GM19455 (cell line): ENCODE measurements around the gene NKAIN2.

ENCODE experiments used
- ATAC-seq: cut with Tn5 transposase; IDR thresholded peaks from one replicate; pipeline ENCODE4 v1.9.1; 2021; ENCODE audit not compliant: unreplicated experiment

NKAIN2 gene

DNA sequence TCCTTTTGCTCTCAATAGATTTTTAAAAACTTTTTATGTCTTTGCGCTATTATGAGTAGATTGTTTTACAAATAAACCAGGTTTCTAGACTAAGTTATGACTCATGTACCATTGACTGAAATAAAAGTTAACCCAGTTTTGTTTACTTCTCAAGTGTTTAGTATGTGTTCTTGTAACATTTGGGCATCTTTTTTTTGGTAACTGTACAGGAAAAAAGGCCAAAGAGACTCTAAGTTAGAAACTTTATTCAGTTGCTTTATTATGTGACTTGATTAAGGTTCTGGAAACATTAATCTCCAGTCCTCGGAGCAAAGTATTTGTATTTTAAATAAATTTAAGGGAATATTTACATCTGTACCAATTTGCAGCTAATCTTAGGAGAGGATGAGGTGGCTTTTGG lies 2.9 kb downstream of the NKAIN2 start:
- ATAC-seq, result no peak

DNA sequence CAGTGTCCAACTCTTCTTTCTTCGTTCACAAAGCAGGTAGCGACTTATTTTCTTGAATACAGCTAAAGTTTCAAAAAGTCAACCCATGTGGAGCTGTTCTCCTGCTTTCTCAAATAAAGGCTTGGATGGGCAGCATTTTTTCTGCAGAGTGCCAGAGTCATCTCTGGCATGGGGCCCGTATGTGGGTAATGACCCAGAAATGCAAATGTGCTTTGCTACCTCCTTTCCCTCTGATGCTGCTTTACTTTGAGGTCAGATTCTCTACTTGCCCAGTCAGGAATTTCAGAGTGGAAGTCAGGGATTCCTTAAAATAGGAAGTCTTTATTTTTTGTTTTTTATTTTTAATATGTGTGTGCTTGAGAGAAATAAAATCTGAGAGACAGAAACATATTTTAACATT lies 4.9 kb downstream of the NKAIN2 start:
- ATAC-seq, result no peak

DNA sequence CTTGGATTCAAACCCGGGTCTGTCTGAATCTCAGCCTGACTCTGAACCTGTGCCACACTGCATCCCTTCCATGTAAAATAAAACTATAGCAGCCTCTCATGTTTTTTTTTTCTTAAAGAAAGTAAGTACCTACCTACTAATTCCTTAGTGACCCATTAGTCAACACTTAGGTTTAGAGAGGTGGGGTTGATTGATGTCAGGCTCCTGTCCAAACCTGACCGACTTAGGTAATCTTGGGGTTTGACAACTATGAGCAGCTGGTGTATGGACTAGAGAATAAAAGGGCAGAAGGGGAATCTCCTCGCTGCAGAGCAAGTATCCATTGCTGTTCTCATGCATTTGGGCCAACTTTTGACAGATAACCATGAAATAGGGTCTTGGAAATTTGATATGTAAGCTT lies 6.5 kb downstream of the NKAIN2 start:
- no peak for ATAC-seq

DNA sequence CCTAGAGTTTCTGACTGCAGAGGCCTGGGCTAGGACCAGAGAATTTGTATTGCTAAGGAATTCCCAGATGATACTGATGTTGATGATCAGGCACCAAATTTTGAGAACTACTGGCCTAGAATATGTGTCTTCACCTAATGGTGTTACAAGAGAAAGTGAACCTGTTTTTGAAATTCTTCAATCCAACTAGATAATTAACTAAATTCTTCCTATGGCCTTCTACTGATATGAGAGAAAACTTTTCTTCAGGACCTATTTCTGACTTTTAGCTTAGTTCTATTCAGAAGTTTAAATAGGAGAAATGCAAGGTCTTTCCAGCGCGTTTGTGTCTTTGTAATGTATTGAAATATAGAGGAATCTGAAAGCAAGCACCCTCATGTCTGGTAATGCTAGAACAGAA lies 7.3 kb downstream of the NKAIN2 start:
- ATAC-seq, result no peak

DNA sequence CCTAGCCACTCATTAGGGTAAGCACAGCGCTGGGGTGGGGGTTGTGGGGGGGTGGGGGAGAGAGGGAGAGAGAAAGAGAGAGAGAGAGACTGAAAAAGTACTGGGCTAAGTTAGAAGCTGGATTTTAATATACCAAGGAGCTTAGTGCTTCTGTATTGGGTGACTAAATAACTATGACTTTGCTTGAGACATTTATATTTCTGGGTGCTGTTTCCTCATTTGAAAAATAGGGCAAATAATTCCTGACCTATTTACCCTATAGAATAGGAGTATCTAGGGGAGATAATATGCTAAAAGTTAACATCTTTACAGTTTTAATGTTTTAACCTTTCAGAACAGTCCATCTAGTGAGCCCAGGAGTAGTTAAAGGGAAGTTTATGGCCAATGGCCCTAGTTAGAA lies 7.7 kb downstream of the NKAIN2 start:
- no peak for ATAC-seq

DNA sequence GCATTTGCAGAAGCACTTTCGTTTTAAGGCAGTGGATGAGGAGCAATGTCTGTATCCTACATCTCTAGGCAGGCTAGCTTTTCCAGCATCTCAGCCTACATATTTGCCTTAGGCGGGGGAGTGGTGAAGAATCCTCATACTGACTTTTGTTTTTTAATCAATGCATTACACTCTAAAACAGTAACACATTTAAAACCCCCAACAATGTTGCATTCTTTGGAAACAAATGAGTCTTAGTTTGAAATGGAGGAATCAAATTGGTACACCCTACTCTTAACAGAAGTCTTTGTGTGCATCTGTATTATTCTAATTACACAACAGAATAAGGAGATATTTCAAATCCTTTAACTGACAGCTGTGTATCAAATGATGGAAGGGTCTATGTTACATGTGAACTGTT lies 9.0 kb downstream of the NKAIN2 start:
- no peak for ATAC-seq

DNA sequence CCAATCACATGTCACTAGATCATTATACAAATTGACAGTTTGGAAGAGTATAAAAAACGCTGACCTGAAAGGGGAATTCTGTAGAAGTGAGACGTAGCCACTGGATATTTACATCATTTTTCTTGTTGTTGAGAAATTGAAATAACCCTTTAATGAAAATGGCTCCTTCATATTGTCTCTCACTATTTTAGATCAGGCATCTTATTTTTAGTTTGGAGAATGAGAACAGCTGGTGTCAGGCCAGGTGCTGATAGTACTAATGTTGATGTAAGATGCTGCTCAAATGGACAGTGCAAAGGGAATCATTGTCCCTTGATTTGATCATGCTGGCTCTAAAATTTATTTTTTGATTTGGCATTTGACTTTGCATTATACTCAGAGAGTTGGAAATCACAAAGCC lies 17.4 kb downstream of the NKAIN2 start:
- ATAC-seq, result no peak

DNA sequence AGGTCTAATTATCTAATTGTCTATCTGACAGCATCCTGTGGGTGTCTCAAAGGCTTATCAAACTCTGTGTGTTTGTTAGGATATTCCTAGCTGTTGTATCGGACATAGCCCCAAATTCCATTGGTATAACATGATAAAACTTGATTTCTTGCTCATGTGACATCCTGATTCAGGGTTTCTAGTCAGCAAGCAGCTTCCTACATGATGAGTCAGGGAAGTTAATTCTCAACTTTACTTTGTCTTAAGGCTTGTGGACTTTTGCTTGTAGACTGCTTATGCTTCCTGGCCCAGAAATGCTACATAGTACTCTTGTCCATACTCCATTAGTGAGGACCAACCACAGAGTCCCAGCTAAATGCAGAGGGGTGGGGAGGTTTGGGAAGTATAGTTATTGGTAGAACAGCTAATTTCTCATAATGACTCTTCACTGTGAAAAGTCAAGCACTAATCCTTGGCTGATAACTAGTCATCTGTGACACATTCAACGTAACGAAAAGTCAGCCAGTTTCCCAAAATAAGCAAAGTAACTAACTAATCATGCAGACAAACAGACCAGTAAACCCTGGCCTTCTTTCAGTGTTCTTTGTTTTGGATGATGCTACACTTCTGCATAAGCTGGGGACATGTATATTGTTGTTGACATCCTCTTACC lies 25.8 kb downstream of the NKAIN2 start:
- ATAC-seq, result no peak

DNA sequence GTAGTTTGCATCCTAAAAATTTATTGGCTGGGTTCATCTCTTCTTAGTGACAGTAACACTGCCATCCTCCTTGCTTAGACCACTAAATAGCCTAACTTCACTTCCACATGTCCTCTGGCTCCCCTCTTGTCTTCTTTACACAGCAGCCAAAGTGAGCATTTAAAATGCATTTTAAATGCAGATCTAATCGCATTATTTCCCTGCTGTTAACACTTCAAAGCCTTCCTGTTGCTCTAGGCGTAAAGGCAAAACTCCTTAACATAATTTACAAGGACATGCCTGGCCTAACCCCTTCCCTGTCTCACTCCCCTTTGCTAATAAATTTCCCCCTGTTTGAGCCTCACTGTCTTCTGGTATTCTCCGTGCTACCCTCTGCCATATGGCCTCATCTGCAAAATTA lies 26.5 kb downstream of the NKAIN2 start:
- no peak for ATAC-seq

DNA sequence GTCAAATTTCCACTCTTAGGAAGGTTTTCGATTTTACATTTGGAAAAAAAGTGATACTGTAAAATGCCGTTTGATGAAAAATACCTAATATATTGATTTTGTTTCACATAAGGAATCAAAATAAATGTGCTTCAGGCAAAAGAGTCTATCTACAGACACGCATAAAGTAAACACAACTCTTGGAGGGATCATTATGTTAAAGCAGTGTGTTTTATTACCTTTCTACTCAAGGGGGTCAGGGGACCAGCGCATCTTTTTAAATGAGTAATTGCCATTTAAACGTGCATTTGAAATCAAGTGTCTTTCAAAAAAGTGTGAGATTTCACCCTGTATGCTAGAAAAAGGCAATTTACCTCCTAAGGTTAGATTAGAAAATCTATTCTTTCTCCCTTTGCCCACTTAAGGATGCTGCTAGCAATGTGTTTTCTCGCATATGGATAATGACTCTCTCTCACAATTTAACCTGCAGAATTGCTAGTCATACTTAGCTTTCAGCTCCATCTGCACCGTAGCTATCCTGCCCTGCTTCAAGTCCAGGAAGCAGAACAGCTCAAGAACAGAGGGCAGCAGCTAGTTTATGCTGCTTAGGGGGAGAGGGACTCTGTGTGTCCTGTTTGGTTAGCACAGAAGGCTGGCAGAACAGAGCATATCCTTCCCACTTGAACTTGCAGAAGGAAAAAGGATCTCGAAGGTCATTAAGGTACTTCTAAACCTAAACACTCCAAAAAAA lies 35.0 kb downstream of the NKAIN2 start:
- ATAC-seq, result no peak

DNA sequence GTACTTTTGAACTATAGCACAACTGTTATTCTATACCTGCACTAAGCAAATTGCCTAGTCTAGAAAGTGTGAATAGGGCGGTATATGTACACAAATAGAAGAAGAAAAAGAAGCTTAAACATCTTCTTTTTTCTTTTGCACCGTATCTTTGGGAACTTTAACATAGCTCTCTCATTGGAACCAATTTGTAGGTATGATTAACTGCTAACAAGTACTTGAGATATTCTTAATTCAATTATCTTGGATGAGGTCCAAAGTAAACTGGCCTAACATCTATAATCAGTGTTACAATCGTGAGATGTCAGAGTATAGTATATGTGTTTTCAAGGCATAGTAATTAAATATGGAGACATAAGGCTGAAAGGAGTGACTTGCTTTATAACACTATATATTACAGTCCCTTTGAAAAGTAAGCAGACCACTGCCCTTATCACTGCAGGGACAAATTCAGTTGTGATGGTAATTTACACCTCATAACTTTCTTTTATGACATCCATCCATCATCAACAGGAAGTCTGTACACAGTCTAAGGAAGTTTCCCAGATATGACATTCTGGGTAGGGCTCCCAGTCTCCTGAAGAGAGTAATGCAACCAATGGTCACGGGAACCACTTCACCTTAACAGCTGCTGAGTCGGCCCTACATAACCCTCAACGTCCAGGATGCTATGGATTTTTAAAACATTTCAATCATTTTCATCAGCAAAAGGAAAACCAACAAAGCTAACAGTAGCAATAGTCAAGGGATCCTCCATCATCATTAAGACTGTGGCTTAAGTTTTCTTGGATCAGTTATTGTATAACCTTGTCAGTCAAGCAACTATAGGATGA lies 37.6 kb downstream of the NKAIN2 start:
- ATAC-seq, result no peak

DNA sequence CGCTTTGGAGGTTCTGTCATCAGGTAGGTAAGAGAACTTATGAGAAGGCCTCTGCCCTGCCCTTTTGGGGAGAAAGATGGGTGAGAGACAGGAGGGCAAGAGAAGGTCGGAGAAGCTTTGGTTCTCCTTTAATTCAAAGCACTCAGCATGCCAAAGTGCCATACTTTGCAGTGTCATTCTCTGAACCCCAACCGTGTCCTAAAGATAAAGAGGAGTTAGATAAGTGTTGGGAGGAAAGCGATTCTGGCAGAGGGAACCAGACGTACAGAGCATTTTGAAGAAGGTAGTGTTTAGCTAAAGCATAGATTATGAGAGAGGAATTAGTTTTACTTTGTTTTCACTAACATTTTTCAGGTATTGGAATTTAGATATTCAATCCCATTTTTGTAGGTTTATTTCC lies 40.3 kb downstream of the NKAIN2 start:
- ATAC-seq, result no peak

DNA sequence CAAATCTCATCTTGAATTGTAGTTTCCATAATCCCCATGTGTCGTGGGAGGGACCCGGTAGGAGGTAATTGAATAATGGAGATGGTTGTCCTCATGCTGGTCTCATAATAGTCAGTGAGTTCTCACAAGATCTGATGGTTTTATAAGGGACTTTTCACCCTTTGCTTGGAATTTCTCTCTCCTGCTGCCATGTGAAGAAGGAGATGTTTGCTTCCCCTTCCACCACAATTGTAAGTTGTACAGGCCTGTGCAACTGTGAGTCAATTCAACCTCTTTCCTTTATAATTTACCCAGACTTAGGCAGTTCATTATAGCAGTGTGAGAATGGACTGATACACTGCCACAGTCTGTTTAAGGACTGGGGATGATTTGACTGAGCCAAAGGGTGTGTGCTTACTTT lies 44.7 kb downstream of the NKAIN2 start:
- ATAC-seq, result no peak

DNA sequence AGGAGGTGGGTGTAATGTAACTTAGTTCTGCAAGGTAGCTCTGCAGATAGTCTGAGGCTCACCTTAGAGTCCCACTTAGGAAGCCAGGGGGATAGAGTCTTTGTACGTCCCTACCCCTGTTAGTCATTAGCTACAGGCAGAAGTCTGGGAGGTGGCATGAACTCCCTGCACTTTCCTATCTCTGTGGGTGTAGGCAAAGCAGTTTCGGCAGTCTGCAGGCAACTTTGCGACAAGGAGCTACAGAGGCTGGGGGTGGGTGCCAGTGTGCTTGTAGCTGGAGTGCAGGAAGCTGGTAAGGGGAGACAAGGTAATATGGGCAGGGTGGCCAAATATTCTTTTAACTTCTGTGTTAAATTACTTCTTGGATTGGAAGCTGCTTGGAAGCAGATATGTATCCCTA lies 45.7 kb downstream of the NKAIN2 start:
- ATAC-seq, result no peak

DNA sequence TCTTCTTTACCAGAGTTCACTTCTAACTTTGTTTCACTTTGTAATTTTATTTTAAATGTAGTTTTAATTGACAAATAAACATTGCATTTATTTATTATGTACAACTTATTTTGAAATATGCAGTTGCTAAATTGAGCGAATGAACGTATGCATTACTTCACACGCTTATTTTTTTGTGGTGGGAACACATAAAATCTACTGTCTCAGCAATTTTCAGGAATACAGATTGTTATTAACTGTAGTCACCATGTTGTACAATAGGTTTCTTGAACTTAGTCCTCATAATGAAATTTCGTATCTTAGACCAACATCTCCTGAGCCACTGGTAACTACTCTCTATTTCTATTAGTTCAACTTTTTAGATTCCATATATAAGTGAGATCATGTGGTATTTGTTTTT lies 46.9 kb downstream of the NKAIN2 start:
- ATAC-seq, result no peak

DNA sequence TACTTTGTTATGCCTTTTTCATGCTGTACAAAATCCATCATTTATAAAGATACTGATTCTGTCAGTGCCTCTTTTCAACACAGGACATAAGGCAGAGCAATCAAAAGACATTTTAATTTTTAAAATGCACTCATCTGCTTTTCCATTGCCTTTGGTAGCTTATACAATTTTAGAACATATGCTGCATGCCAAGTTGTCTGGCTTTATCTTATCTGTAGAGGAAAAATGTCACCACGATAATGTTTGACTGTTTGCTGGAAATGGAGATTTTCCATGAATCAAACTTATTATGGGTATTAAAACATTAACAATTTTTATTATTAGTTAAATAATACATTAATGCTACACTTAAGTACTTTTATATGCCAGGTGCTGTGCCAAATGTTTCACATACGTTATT lies 50.5 kb downstream of the NKAIN2 start:
- no peak for ATAC-seq

DNA sequence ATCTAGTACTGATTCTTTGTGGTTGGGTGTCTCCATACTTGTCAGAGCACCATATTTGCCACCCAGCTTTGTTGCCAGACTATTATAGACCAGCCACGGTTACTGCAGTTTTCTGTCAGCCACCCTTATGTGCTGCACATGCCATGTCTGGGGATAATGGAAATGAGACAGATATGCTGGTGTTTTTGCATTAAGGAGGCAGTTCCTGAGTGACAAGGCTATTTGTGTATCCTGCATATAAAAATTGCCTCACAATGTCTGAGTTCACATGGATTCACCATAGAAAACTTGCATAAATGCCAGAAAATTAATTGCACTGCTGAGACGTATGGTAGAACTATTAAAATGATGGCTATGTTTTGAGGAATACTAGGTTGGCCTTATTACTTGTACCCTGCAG lies 51.8 kb downstream of the NKAIN2 start:
- ATAC-seq, result no peak

DNA sequence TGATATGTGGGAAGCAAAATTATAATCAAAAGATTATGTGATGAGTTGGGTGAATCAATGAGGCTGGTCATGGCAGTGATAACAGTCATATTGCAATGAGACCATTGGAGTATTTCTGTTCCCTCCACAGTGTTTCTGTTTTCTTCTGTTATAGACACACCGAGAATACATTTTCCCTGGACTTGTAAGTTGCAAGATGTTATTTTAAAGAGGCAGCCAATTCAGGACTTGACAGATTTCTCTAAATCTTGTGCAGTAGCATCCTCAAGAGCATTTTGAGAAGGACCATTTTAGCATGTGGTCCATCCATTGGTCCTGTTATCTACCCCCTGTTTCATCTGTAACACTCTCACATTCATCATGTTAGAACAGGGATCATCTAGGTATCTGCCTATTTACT lies 55.6 kb downstream of the NKAIN2 start:
- no peak for ATAC-seq

DNA sequence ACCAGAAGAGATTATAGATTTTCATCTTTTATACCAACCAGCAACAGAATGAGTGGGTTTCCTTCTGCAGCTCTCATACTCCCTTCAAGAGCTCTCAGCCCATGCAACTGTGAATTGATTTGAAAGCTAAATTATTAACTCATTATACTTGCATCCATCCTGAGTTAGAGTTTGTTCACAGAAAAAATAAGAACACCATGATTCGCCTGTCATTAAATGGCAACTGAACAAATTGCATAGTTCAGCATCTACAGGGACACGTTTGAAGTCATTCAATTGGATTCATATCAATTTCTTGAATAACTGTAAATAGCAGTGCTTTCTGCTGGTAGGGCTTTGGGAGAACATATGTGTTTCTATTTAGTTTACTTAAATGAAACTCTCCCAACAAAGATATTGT lies 65.7 kb downstream of the NKAIN2 start:
- no peak for ATAC-seq

DNA sequence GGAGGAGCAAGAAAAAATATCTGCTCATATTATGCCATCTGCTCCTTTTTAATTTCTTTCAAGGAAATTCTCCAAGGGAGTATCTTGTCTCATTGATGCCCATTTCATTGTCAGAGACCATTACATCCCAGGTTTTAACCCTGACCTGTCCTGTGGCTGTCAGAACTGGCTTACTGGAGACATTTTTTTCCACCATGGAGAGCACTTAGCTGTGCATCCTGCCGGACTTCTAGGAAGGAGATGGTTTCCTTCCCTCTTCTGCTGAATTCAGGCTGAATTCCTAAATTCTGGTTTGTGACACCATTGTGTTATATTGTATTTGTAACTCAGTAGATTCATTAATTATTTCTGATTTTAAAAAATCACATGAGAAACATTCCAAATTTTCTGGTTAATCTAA lies 70.3 kb downstream of the NKAIN2 start:
- no peak for ATAC-seq

DNA sequence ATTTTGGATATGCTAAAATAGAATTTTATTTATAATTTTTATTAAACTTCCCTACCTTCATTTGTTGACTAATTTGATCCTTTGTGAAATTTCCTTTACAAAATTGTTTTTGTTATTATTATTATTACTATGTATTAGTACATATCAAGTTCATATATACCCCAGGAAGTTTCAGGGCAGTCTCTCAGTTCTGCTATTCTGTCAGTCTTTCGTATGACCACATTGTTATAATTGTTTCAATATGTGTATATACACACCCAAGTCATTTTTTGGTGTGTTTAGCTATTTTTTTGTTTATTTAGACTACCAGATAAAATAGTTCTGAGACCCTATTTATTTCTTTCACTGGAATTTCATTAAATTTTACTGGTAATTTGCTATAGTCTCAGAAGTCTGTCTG lies 72.1 kb downstream of the NKAIN2 start:
- ATAC-seq, result no peak

DNA sequence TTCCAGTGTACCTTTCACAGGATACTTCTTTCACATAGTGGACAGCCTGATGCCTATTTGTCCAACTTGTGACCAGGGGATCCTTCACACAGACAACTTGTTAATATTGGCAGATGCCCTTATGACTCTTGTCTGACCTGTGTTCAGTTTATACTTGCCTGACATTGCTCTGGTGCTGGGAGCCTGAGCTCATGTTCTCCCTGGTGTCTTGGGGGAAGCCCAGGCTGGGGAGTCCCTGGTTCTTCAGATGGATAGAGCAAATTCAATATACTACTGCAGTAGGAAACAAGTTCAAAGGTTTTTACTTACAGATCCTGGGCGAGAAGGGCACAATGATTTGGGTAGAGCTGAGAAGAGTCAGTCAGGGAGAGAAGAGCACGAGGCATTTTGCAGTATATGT lies 76.1 kb downstream of the NKAIN2 start:
- no peak for ATAC-seq
